D721Med (cell line): ENCODE results near the gene CHD9.

Experiments used
- DNase-seq: peaks from one replicate; pipeline ENCODE4 v3.0.0; 2011; ENCODE audit warnings: low spot score; ENCODE audit not compliant: insufficient read length
- FAIRE-seq: peaks from 2 replicates; lab custom pipeline; 2011; peaks lifted over from hg19 to GRCh38; lab: Jason Lieb, UNC
- CTCF ChIP-seq: IDR thresholded peaks from 2 replicates; pipeline ENCODE4 v1.5.1; 2012; ENCODE audit warnings: mild to moderate bottlenecking, control low read depth; ENCODE audit not compliant: insufficient read depth; ENCODE audit errors: missing control alignments

CHD9 gene

GRCh38 chr16:53357955-53358354 lies 303.2 kb downstream of the CHD9 start:
- no peak for TF ChIP-seq CTCF
- DNase-seq = no peak

GRCh38 chr16:53358884-53359283 lies 304.1 kb downstream of the CHD9 start:
- no peak for TF ChIP-seq CTCF
- DNase-seq = no peak
- no peak for FAIRE-seq

More at GRCh38 chr16:53357955-53358354, 303.2 kb downstream of the CHD9 start:
- no peak for FAIRE-seq

GRCh38 chr16:53369921-53370320 lies 315.1 kb downstream of the CHD9 start:
- no peak for FAIRE-seq
- no peak for DNase-seq
- TF ChIP-seq CTCF = no peak

GRCh38 chr16:53370827-53371226 lies 316.0 kb downstream of the CHD9 start:
- DNase-seq (no peak), FAIRE-seq (no peak)
- TF ChIP-seq CTCF = no peak

- no peak for FAIRE-seq
- no peak for DNase-seq
- no peak for TF ChIP-seq CTCF
These were observed 318.4 kb downstream of the CHD9 start for GRCh38 chr16:53372992-53373871.

GRCh38 chr16:53374800-53375199 lies 320.0 kb downstream of the CHD9 start:
- DNase-seq = no peak
- FAIRE-seq = no peak
- no peak for TF ChIP-seq CTCF

GRCh38 chr16:53378138-53378537 lies 323.3 kb downstream of the CHD9 start:
- DNase-seq (no peak), FAIRE-seq (no peak)
- no peak for TF ChIP-seq CTCF
